Smooth muscle cell (in vitro differentiated cells): Measurements from ENCODE around the gene KATNIP. TPM values are rescaled to one million over a fixed set of nuclear protein-coding genes. Genes with fewer than 3 reads are reported as not detected.

Source experiments
- DNase-seq: peaks from one replicate; lab custom pipeline; 2025; ENCODE audit not compliant: unreplicated experiment; lab: John Stamatoyannopoulos, UW
- H2AFZ ChIP-seq: fragments of 200-600 bp; sonication (generic); 2 replicates; pipeline ENCODE4 v1.6.0; 2016; ENCODE audit warnings: antibody characterized with exemption, low read depth, mild to moderate bottlenecking
- H3F3A ChIP-seq: fragments of 200-600 bp; sonication (generic); 2 replicates; pipeline ENCODE4 v1.6.0; 2017; ENCODE audit warnings: antibody characterized with exemption, low read depth
- H3K27ac ChIP-seq: fragments of 200-600 bp; sonication (generic); 2 replicates; pipeline ENCODE4 v1.5.1; 2016; ENCODE audit warnings: low read depth, mild to moderate bottlenecking
- H3K27me3 ChIP-seq: fragments of 200-600 bp; sonication (generic); 2 replicates; pipeline ENCODE4 v1.6.1; 2016; ENCODE audit warnings: low read depth, mild to moderate bottlenecking
- H3K36me3 ChIP-seq: fragments of 200-600 bp; sonication (generic); 2 replicates; pipeline ENCODE4 v1.5.1; 2016; ENCODE audit warnings: low read depth
- H3K4me1 ChIP-seq: fragments of 200-600 bp; sonication (generic); 2 replicates; pipeline ENCODE4 v1.5.1; 2016; ENCODE audit warnings: low read depth
- H3K4me2 ChIP-seq: fragments of 200-600 bp; sonication (generic); 2 replicates; pipeline ENCODE4 v1.6.0; 2016; ENCODE audit warnings: mild to moderate bottlenecking
- H3K4me3 ChIP-seq: fragments of 200-600 bp; sonication (generic); 2 replicates; pipeline ENCODE4 v1.5.1; 2016; ENCODE audit warnings: mild to moderate bottlenecking
- H3K79me2 ChIP-seq: fragments of 200-600 bp; sonication (generic); 2 replicates; pipeline ENCODE4 v1.6.0; 2016; ENCODE audit warnings: low read depth, mild to moderate bottlenecking
- H3K9ac ChIP-seq: fragments of 200-600 bp; sonication (generic); 2 replicates; pipeline ENCODE4 v1.6.0; 2016; ENCODE audit warnings: low read depth
- H3K9me3 ChIP-seq: fragments of 200-600 bp; sonication (generic); replicated peaks from 2 replicates; pipeline ENCODE4 v1.5.1; 2016; ENCODE audit warnings: low read depth
- H4K20me1 ChIP-seq: fragments of 200-600 bp; sonication (generic); 2 replicates; pipeline ENCODE4 v1.6.0; 2016; ENCODE audit warnings: low read depth
- CTCF ChIP-seq: fragments of 200-600 bp; sonication (generic); IDR thresholded peaks from 2 replicates; pipeline ENCODE4 v1.5.1; 2017; ENCODE audit warnings: borderline replicate concordance, mild to moderate bottlenecking, antibody characterized with exemption; ENCODE audit not compliant: insufficient read depth, poor library complexity, severe bottlenecking
- WGBS: methylation state at CpG from one replicate; pipeline ENCODE4 v1.1.7; 2016; ENCODE audit warnings: low lambda C conversion rate; 5-methylcytosine and 5-hydroxymethylcytosine counted together
- polyA plus RNA-seq: library from polyadenylated mRNA; unstranded; fragments of >200 nt; fragmentation: Nextera tagmentation; extraction: Ambion mirVana; gene quantifications from 2 replicates; pipeline ENCODE4 v1.2.1, GENCODE V29; 2016
- total RNA-seq: library from RNA; depleted of rRNA; stranded (reverse); fragments of >200 nt; gene quantifications from 2 replicates; pipeline ENCODE4 v1.2.3, GENCODE V29; 2014

KATNIP gene
- total and polyA plus RNA-seq, 2 experiments from 2014 or later, result 5.2 to 12.4 TPM

GRCh38 chr16:27571433-27572326 is 21.7 kb downstream of the KATNIP start:
- Histone ChIP-seq H3K27me3 (no peaks in the 10 kb centered on the region), H4K20me1 (peaks cover 38% of the 10 kb centered on the region), H3K36me3 (no peaks in the 10 kb centered on the region), H3K9ac (no peak overlapping the region), H3F3A (no peaks in the 10 kb centered on the region), H2AFZ (no peak overlapping the region), H3K9me3 (no peaks in the 10 kb centered on the region), H3K4me1 (peaks cover 14% of the 10 kb centered on the region), H3K4me2 (no peak overlapping the region), H3K4me3 (no peak overlapping the region), H3K79me2 (no peaks in the 10 kb centered on the region), H3K27ac (no peak overlapping the region)
- WGBS, result 64% methylated on average over 8 of the region's 8 CpGs
- TF ChIP-seq CTCF, result no peak
- no peak for DNase-seq

GRCh38 chr16:27572711-27573110 is 22.8 kb downstream of the KATNIP start:
- no peaks in the 10 kb centered on the region for H3K79me2 ChIP-seq
- peaks cover 14% of the 10 kb centered on the region for H3K4me1 ChIP-seq
- TF ChIP-seq CTCF, result no peak
- 85% methylated on average over 6 of the region's 6 CpGs for WGBS
- no peaks in the 10 kb centered on the region for H3K27me3 ChIP-seq
- no peak for DNase-seq
- no peak overlapping the region for H3K27ac ChIP-seq
- H4K20me1 ChIP-seq, result peaks cover 30% of the 10 kb centered on the region
- no peak overlapping the region for H3K9ac ChIP-seq
- H3K4me3 ChIP-seq, result no peak overlapping the region
- no peak overlapping the region for H2AFZ ChIP-seq
- no peaks in the 10 kb centered on the region for H3F3A ChIP-seq
- no peaks in the 10 kb centered on the region for H3K9me3 ChIP-seq
- H3K4me2 ChIP-seq, result no peak overlapping the region
- H3K36me3 ChIP-seq, result no peaks in the 10 kb centered on the region

- H2AFZ ChIP-seq, result no peak overlapping the region
- DNase-seq, result no peak
- TF ChIP-seq CTCF, result no peak
- H3K79me2 ChIP-seq, result no peaks in the 10 kb centered on the region
- WGBS, result 81% methylated on average over 5 of the region's 5 CpGs
- no peak overlapping the region for H3K4me3 ChIP-seq
- peaks cover 5% of the 10 kb centered on the region for H4K20me1 ChIP-seq
- H3K4me1 ChIP-seq, result peaks cover 16% of the 10 kb centered on the region
- H3K9me3 ChIP-seq, result no peaks in the 10 kb centered on the region
- H3K36me3 ChIP-seq, result peaks cover 2% of the 10 kb centered on the region
- no peaks in the 10 kb centered on the region for H3F3A ChIP-seq
- H3K9ac ChIP-seq, result no peak overlapping the region
- H3K27ac ChIP-seq, result no peak overlapping the region
- no peaks in the 10 kb centered on the region for H3K27me3 ChIP-seq
- H3K4me2 ChIP-seq, result no peak overlapping the region
Measured at GRCh38 chr16:27576729-27577128, 26.8 kb downstream of the KATNIP start.
